Large intestine (tissue), 3 donors: Measurements from ENCODE around the gene PKDREJ. TPM values are rescaled to one million over a fixed set of nuclear protein-coding genes. Genes with fewer than 3 reads are reported as not detected.

Experiments
- DNase-seq, 2 donors: peaks; one replicate each; pipeline versions ENCODE4 v3.0.0 to v3.0.0-alpha.2; 2013
- H3K27ac ChIP-seq: one replicate; pipeline ENCODE4 v1.5.1; 2013; ENCODE audit warnings: low read length
- H3K27me3 ChIP-seq: 2 replicates; pipeline ENCODE4 v1.6.1; 2013; ENCODE audit warnings: low read length; ENCODE audit not compliant: control insufficient read depth, insufficient read depth
- H3K36me3 ChIP-seq: 2 replicates; pipeline ENCODE4 v1.6.1; 2013; ENCODE audit warnings: low read length; ENCODE audit not compliant: control insufficient read depth, insufficient read depth
- H3K4me1 ChIP-seq: one replicate; pipeline ENCODE4 v1.6.1; 2013; ENCODE audit warnings: low read length; ENCODE audit not compliant: control insufficient read depth, insufficient read depth
- H3K4me3 ChIP-seq: one replicate; pipeline ENCODE4 v1.5.1; 2013; ENCODE audit warnings: low read length
- H3K9me3 ChIP-seq: one replicate; pipeline ENCODE4 v1.6.1; 2013; ENCODE audit warnings: mild to moderate bottlenecking, low read depth, low read length, moderate library complexity; ENCODE audit not compliant: control insufficient read depth
- WGBS: methylation state at CpG from one replicate; pipeline ENCODE4 v1.1.5; 2013; ENCODE audit warnings: low lambda C conversion rate; ENCODE audit not compliant: insufficient coverage; 5-methylcytosine and 5-hydroxymethylcytosine counted together
- polyA plus RNA-seq: library from polyadenylated mRNA; unstranded; fragments of 120-200 nt; gene quantifications from one replicate; pipeline ENCODE4 v1.2.1, GENCODE V29; 2013

PKDREJ gene
- polyA plus RNA-seq, 1 donor, result 0.69 TPM

DNA sequence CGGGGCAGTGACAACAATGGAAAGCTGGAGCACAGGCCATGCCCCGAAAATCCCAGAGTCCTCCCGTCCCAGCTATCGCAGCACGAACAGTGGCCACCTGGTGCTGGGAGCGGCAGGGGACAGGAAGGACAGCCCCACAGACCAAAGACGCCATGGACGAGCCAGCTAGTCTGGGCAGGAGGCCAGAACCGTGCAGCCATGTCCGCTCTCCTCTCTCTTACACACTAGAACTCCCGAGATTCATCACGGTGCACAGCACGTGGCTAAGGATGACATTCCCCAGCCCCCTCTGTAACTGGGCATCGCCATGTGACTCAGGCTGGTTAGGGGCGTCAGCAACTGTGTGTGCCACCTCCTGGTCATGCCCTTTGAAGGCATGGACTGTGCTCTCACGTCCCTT, 17.6 kb downstream of the PKDREJ start:
- peak in 1 of 2 donors; percentile 43 for DNase-seq
- no CpG with 5 or more reads among the region's 16 CpGs for WGBS
- Histone ChIP-seq H3K4me3 (no peak overlapping the region), H3K27me3 (no peaks in the 10 kb centered on the region), H3K9me3 (no peaks in the 10 kb centered on the region), H3K27ac (no peak overlapping the region), H3K4me1 (peaks cover 17% of the 10 kb centered on the region), H3K36me3 (peaks cover 36% of the 10 kb centered on the region)

DNA sequence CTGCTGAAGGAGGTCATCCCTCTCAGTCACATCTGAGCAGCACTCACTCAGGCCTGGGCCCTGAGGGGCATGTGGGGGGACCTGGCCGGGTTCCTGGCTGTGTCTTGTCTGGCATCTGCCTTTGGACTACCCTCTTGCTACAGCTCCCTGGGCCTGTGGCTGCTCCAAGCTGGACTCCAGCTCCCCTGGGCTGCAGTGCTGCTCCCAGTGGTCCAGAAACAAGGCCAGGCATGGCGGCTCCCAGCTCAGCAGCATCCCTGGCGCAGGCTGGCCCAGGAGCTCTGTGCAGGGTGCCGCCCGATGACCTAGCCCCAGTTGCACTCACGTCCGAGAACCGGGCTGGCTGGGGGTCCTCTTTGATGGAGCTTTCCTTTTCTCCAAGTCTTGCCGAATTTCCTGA, 18.4 kb downstream of the PKDREJ start:
- H3K9me3 ChIP-seq, result no peaks in the 10 kb centered on the region
- no CpG with 5 or more reads among the region's 9 CpGs for WGBS
- no peak for DNase-seq
- peaks cover 23% of the 10 kb centered on the region for H3K4me1 ChIP-seq
- no peaks in the 10 kb centered on the region for H3K27me3 ChIP-seq
- peaks cover 44% of the 10 kb centered on the region for H3K36me3 ChIP-seq
- H3K27ac ChIP-seq, result no peak overlapping the region
- no peak overlapping the region for H3K4me3 ChIP-seq

DNA sequence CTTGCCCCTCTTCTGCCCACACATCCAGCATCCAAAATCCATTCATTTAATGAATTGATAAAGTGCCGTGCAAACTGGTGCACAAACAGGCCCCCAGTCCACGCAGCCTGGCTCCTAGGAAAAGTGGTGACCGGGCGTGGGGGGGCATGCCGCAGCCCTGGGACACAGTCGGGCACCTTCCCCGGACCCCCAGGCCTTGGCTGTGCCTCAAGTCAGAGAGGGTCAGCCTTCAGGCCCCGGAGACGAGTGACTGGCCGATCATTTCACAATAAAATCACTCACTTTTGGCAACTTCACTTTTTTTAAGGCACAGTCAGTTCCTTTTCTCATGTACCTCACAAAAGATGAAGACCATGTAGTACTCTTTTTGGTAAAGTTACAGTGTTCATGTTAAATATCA, 21.1 kb downstream of the PKDREJ start:
- Histone ChIP-seq H3K27me3 (no peaks in the 10 kb centered on the region), H3K4me1 (peaks cover 19% of the 10 kb centered on the region), H3K36me3 (peaks cover 61% of the 10 kb centered on the region), H3K27ac (peak overlapping the region; percentile 52), H3K9me3 (no peaks in the 10 kb centered on the region), H3K4me3 (no peak overlapping the region)
- DNase-seq, result no peak
- WGBS, result 100% methylated on average over 3 of the region's 10 CpGs

GRCh38 chr22:46241396-46242007, 21.6 kb downstream of the PKDREJ start:
- H3K36me3 ChIP-seq, result peaks cover 63% of the 10 kb centered on the region

GRCh38 chr22:46240907-46241306, 22.2 kb downstream of the PKDREJ start:
- Histone ChIP-seq H3K36me3 (peaks cover 64% of the 10 kb centered on the region), H3K27ac (peak overlapping the region; percentile 52), H3K27me3 (no peaks in the 10 kb centered on the region), H3K9me3 (no peaks in the 10 kb centered on the region), H3K4me1 (peaks cover 19% of the 10 kb centered on the region), H3K4me3 (no peak overlapping the region)
- DNase-seq, result peak; percentile 73 to 88
- WGBS, result 60% methylated on average over 1 of the region's 7 CpGs

More at GRCh38 chr22:46241396-46242007, 21.6 kb downstream of the PKDREJ start:
- Histone ChIP-seq H3K27me3 (no peaks in the 10 kb centered on the region), H3K4me3 (no peak overlapping the region), H3K4me1 (peaks cover 19% of the 10 kb centered on the region), H3K9me3 (no peaks in the 10 kb centered on the region), H3K27ac (peak overlapping the region; percentile 52)
- DNase-seq, result no peak
- 86% methylated on average over 1 of the region's 5 CpGs for WGBS

- Histone ChIP-seq H3K36me3 (peaks cover 62% of the 10 kb centered on the region), H3K4me3 (no peak overlapping the region)
Measured at GRCh38 chr22:46240506-46240905, 22.6 kb downstream of the PKDREJ start.

GRCh38 chr22:46240073-46240472, 23.1 kb downstream of the PKDREJ start:
- no peaks in the 10 kb centered on the region for H3K9me3 ChIP-seq
- WGBS, result no CpG with 5 or more reads among the region's 2 CpGs
- H3K4me3 ChIP-seq, result no peak overlapping the region
- DNase-seq, result no peak
- H3K27ac ChIP-seq, result no peak overlapping the region
- H3K4me1 ChIP-seq, result peaks cover 19% of the 10 kb centered on the region
- H3K27me3 ChIP-seq, result no peaks in the 10 kb centered on the region
- H3K36me3 ChIP-seq, result peaks cover 66% of the 10 kb centered on the region

More at GRCh38 chr22:46240506-46240905, 22.6 kb downstream of the PKDREJ start:
- Histone ChIP-seq H3K27ac (peak overlapping the region; percentile 43), H3K4me1 (peaks cover 19% of the 10 kb centered on the region), H3K9me3 (no peaks in the 10 kb centered on the region), H3K27me3 (no peaks in the 10 kb centered on the region)
- no CpG with 5 or more reads among the region's 6 CpGs for WGBS
- DNase-seq, result no peak

DNA sequence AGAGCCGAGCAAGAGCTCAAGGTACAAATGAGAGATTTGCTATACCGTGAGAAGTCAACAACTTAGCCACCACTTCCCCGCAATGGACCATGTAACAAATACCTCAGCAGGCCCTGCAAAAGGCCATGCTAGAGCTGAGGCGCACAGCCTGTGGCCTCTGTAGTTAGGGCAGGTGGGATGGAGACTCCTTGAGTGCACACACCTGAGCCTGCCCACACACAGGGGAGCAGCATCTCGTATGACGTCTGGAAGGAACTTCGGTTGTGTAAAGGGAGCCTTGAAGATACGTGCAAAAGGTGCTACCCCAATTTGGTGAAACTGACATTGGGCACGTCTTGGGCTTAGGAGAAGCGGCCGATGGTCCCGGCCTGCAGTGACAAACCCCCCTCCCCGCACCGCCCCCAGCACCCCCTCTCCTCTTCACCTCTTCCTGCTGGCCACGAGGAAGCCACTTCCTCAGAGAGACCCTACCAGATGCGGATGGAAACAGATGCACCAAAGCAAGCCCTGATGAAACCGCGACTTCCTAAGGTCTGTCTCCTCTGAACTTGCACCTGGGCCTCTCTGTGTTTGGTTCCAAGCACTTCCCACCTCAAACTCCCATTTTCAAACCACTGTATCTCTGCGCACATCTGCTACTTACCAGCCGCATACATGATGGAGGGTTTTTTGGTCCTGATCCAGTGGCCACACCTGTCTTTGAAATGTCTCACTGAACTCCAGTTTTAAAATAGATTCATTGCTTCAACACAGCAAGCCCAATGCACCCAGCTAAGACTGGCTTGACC, 23.7 kb downstream of the PKDREJ start:
- DNase-seq, result no peak
- WGBS, result no CpG with 5 or more reads among the region's 20 CpGs
- Histone ChIP-seq H3K27ac (no peak overlapping the region), H3K27me3 (no peaks in the 10 kb centered on the region), H3K9me3 (no peaks in the 10 kb centered on the region), H3K4me1 (peaks cover 19% of the 10 kb centered on the region), H3K4me3 (no peak overlapping the region), H3K36me3 (peaks cover 68% of the 10 kb centered on the region)

DNA sequence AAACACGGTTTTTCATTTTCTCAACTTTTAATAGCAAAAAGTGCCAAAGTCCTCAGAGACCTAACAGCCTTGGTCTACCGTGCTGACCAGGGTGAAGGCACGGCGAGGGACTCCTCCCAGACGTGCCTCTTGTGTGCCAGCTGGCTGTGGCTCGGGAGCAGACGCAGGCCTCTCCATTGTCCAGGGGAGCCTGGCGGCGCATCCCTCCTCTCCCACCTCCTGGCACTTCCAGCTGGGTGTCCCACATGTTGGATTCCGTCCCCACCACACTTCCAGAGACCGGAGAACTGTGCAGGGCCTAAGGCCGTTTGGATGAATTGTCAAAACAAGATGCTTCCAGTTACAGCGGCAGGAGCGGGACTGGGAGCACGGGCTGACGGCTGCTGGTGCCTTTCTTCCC, 24.6 kb downstream of the PKDREJ start:
- no peak overlapping the region for H3K27ac ChIP-seq
- peaks cover 66% of the 10 kb centered on the region for H3K36me3 ChIP-seq
- no CpG with 5 or more reads among the region's 16 CpGs for WGBS
- no peak overlapping the region for H3K4me3 ChIP-seq
- no peaks in the 10 kb centered on the region for H3K9me3 ChIP-seq
- peaks cover 19% of the 10 kb centered on the region for H3K4me1 ChIP-seq
- DNase-seq, result no peak
- H3K27me3 ChIP-seq, result no peaks in the 10 kb centered on the region

DNA sequence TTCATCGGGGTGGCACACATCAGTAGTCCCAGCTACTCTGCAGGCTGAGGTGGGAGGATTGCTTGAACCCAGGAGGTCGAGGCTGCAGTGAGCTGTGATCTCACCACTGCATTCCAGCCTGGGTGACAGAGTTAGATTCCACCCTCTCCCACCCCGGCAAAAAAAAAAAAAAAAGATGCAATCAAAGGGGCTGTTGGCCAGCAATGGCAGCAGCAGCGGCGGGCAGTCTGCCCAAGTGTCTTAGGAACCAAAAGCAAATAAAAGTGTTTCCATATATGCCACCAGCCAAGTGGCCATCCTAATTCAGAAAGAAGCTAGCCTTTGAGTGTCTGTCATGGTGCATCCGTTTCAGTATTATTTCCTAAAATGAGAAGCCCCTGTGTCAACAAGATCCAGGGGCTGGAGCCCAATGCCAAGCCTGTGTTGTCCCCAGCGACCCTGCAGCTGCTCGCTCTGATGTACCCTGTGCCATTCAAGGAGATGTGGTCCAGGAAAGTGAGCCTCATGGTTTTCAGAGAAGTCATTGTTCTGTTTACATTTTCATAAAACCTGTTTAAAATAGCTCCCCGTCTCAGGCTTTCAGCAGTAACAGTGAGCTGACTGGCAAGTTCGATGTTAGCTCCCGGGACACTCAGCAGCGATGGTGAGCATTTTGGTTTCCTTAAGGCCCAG, 25.6 kb downstream of the PKDREJ start:
- H3K4me1 ChIP-seq, result peaks cover 19% of the 10 kb centered on the region
- H3K27ac ChIP-seq, result no peak overlapping the region
- no peaks in the 10 kb centered on the region for H3K9me3 ChIP-seq
- peaks cover 69% of the 10 kb centered on the region for H3K36me3 ChIP-seq
- no CpG with 5 or more reads among the region's 12 CpGs for WGBS
- H3K4me3 ChIP-seq, result no peak overlapping the region
- H3K27me3 ChIP-seq, result no peaks in the 10 kb centered on the region
- no peak for DNase-seq
